CD4-positive, alpha-beta T cell treated with Interleukin-15 for 1 hour (primary cell): Measurements from ENCODE around the gene POM121.
"Not testable (repeated sequence)": the region's sequence is repeated elsewhere in the genome, so short reads cannot be mapped to it uniquely, and the experiment has no call there.

Experiments
- DNase-seq: peaks from one replicate; pipeline ENCODE4 v3.0.0-alpha.2; 2020

POM121 gene

DNA sequence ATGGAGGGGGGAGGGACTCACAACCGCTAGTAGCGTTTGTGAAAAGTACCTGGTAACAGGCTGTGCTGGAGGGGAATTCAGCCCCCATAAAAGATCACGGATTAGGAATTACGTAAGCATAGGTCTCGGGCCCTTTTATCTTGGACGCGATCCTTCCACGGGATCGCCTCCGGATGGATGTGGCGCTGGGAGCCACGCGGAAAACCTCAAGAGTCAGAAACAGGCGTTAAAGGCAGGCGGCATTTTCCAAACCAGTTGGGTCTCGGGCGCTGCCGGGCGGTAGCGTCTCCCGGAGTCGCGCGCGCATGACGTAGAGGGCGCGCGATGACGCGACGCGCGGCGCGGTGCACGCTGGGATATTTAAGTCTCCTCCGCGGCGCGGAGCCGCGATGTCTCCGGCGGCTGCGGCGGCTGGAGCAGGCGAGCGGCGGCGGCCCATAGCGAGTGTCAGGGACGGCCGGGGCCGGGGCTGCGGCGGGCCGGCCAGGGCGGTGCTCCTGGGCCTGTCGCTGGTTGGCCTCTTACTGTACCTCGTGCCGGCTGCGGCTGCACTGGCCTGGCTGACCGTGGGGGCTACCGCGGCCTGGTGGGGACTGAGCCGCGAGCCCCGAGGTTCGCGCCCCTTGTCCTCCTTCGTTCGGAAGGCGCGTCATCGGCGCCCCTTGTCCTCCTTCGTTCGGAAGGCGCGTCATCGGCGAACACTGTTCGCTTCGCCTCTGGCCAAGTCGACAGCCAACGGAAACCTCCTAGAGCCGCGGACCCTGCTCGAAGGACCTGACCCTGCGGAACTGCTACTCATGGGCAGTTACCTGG lies at the start of gene POM121:
Gene POM121 (plus strand): TSS at position 363 of the 813 bp plus-strand sequence. CDS start 27 bp downstream, at position 390.
- peak; percentile 85 for DNase-seq

DNA sequence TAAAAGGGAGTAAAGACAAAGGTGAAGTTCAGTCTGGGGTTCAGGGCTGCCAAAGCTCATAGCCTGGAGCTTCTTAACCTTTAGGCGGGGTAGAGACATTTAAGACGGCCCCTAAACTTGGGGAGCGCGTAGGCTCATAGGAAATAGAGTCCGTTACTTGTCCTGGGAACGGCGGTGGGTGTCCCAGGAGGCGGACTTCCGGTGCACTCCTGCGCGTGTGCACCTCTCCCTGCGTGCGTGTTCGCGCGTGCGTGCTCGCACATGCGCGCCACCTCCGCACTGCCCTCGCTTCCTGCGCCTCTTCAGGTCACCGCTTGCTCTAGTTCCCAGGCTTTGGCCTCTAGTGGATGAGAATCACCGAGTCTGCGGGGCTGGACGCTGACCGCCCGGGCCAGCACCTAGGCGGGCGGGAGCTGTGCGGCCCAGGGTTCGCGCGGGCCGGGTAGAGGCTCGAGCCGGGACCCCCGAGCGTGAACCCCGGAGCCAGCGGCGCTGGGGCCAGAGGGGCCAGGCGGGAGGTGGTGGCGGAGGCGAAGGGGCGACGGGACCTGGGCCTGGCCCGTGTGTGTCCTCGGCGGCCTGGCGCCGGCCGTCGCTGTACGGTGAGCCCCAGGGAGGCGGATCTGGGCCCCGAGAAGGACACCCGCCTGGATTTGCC lies 45.7 kb upstream of the POM121 start:
- DNase-seq: peak; percentile 82

DNA sequence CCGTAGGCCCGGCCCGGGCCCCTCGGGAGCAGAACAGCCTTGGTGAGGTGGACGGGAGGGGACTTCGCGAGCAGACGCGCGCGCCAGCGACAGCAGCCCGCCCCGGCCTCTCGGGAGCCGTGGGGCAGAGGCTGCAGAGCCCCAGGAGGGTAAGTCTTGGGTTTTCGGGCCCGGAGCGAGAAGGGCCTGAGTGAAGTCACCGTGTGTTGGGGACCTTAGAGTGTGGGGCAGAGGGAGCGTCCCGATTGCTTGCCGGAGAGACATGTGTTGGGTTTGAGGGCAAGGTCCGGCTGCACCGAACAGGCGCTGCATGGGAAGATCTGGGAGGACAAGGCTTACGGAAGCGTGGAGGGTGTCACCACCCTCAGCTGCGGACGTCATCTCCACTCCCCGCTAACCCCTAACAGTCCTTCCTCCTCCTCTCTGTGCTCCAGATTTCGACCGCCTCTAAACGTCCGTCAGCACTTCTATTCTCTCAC lies 45.1 kb upstream of the POM121 start:
- peak; percentile 58 for DNase-seq

DNA sequence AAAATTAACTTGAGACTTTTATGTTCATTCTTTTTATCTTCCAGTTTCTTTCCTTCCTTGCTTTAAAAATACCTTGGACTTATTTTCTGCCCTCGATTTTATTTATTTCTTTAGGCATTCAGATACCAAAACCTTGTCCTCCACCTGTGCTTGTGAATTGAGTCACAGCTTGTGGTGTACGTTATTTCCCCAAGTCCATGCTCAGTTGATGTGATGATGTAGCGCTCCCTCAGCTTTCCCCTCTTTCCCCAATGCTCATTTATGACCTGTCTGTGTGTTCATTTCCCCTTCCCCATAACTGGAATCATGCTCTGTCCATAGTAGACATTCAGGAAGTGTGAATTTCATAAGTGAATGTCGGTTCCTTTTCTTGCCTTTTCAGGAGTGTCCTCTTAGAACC lies 33.1 kb upstream of the POM121 start:
- DNase-seq: not testable (repeated sequence)

DNA sequence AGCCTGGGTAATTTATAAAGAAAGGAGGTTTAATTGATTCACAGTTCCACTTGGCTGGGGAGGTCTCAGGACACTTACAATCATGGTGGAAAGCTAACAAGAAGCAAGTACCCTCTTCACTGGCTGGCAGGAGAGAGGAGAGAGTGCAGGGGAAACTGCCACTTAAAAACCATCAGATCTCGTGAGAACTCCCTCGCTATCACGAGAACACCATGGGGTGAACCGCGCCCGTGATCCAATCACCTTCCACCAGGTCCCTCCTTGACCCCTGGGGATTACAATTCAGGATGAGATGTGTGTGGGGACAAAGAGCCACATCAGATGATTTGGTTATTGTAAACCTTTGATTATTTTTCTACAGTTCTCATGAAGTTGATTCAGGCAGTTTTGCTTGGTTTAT lies 20.2 kb upstream of the POM121 start:
- not testable (repeated sequence) for DNase-seq

DNA sequence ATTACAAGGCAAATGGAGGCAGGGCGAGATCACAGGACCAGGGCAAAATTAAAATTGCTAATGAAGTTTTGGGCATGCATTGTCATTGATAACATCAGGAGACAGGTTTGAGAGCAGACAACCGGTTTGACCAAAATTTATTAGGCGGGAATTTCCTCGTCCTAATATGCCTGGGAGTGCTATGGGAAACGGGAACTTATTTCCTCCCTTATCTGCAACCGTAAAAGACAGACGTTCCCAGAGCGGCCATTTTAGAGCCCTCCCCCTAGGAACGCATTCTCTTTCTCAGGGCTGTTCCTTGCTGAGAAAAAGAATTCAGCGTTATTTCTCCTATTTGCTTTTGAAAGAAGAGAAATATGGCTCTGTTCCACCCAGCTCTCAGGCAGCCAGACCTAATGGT lies 16.5 kb upstream of the POM121 start:
- DNase-seq: not testable (repeated sequence)

DNA sequence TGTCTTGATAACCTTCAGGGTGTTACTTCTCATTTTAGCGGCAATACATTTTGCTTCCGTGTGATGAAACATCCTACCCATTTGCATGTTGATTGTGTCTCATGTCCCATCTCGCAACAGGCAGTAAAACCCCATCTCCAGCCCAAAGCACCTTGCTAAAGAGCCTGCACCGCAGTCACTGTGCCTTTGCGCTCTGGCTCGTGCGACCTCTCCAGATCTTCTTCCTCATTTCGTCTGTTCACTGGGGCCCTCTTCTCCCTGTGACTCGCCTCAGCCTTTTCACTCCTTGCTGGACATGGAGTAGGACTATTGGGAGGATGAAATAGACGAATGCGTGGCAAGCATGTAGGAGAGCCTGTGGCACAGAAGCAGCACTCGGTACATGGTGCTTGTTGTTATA lies 13.5 kb upstream of the POM121 start:
- DNase-seq: peak; percentile 39

DNA sequence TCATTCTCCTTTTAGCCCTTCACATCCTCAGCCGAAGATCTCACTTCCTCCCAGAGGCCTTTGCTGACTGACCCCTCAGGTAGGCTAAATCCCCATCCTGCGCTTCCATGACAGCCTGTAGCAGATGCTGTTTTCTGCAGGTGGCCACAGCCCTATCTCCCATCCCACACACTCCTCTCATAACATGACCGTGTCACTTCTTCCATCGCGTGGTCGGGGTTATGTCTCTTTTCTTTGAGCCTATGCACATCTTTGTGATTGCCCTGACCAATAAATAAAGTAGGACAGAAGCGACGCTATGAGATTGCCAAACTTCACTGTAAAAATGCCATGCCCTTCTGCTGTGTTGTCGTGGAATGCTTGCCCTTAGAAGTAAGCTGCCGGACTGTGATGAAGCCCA lies 11.1 kb upstream of the POM121 start:
- not testable (repeated sequence) for DNase-seq

DNA sequence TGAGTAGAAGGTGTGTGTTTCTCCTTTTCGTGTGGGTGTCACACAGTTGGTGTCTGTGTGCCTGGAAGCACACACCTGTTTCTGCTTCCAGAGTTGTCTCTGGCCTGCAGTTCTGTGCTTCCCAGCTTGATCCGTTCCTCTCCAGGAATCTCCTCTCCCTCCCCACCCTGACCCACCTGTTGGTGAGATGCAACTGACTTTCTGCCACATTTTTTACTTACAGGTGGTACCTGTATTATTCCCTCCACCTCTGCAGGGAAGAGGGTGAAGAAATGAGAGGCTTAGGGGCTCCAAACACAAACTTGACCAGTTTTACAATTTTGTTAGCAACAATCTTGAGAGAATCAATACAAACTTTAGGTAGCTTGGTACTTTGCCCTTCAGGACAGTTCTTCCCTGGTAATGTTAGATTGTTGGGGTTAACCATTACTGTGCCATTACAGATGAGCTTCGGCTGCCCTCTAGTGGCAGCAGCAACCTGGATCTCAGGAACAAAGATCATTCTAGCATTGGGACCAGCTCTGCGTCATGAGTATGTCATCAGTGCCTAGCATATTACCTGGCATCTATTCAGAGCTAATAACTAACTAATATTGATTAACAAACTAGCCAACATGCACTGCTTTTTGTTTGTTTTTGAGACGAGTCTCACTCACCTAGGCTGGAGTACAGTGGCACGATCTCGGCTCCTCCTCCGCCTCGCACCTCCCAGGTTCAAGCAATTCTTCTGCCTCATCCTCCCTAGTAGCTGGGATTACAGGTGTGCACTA lies 10.0 kb upstream of the POM121 start:
- DNase-seq: peak; percentile 56

DNA sequence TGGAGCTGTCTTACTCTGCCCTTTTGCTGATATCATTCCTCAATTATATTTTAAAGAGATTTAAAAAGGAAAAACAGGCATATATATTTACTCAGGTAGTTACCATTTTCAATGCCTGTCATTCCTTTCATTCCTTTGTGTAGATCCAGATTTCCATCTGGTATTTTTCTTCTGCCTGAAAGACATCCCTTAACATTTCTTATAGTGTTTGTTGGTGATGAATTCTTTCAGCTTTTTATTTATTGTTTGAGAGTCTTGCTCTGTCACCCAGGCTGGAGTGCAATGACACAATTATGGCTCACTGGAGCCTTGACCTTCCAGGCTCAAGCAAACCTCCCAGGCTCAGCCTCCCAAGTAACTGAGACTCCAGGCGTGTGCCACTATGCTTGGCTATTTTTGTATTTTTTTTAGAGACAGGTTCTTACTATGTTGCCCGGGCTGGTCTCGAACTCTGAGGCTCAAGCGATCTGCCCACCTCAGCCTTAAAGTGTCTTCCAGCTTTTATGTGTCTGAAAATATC lies 5.6 kb upstream of the POM121 start:
- no peak for DNase-seq

DNA sequence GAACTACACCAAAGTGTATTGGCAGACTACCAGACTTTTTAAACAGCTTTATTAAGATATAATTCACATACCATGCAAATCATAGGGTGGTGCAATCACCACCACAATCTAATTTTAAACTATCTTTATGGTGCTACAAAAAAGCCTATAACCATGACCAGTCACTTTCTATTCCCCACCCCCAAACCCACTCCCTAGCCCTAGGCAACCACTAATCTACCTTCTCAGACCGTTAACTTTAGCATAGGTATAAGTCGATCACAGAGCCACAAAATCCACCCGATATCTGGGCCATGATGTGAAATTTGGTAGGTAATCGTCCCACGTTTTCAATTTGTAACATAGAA lies 536 bp upstream of the POM121 start:
- DNase-seq: no peak

DNA sequence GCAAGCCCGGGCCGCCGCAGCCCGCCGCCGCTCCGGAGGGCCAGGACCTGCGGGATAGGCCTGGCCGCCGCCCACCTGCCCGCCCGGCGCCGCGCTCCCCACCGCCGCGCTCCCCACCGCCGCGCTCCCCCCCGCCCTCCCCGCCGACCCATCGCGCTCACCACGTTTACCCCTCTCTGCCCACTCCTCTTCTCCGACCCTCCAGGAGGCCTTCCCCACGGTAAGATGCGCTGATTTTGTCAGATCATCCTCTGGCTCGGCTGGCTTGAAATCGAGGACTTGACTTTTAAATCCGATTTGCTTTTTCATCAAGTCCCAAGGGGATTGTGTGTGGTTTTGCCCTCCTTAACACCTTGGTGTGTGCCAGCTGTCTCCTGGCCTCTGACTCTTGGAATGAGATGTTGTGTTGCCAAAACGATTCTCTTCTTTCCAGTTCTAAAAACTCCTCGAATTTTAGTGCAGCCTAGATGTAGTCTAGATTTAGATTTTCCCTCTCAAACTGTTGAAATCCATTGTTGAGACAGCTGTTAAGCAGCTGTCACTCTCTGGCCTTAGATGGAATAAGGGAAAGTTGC lies 738 bp downstream of the POM121 start:
- DNase-seq: no peak

DNA sequence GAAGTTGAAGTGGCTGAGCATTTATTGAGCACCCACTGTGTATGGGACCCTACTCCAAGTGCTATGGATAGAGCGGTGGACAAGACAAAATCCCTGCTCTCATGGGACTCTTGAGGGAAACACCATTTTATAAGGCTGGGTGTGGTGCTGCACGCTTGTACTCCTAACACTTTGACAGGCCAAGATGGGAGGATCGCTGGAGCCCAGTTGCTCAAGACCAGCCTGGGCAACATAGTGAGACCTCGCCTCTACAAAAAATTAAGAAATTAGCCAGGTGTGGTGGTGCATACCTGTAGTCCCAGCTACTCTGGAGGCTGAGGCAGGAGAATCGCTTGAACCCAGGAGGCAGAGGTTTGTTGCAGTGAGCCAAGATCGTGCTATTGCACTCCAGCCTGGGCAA lies 2.9 kb downstream of the POM121 start:
- not testable (repeated sequence) for DNase-seq

DNA sequence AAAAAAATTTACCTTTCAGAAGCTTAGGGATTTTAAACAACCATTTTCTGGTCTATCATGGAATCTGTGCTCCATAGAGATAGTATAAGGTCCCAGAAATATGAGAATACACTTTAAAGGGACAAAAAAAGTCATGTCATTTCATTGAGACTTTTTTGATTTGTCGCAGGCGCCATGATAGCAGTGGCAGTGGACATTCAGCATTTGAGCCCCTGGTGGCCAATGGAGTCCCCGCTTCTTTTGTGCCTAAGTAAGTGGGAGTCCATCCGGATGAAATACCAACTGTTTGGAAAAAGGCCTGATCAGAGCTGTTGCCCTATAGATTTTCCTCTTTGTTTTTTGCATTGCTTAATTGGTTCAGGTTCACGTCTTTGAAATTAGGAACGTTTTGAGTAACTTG lies 3.3 kb downstream of the POM121 start:
- not testable (repeated sequence) for DNase-seq

DNA sequence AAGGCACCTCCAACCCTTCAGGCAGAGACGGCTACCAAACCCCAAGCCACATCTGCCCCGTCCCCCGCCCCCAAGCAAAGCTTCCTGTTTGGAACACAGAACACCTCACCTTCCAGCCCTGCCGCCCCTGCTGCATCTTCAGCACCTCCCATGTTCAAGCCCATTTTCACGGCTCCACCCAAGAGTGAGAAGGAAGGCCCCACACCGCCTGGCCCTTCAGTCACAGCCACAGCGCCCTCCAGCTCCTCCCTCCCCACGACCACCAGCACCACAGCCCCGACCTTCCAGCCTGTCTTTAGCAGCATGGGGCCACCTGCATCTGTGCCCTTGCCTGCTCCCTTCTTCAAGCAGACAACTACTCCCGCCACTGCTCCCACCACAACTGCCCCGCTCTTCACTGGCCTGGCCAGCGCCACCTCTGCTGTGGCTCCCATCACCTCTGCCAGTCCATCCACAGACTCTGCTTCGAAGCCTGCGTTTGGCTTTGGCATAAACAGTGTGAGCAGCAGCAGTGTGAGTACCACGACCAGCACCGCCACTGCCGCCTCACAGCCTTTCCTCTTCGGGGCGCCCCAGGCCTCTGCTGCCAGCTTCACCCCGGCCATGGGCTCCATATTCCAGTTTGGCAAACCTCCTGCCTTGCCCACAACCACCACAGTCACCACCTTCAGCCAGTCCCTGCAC lies 17.3 kb downstream of the POM121 start:
- peak; percentile 18 for DNase-seq

DNA sequence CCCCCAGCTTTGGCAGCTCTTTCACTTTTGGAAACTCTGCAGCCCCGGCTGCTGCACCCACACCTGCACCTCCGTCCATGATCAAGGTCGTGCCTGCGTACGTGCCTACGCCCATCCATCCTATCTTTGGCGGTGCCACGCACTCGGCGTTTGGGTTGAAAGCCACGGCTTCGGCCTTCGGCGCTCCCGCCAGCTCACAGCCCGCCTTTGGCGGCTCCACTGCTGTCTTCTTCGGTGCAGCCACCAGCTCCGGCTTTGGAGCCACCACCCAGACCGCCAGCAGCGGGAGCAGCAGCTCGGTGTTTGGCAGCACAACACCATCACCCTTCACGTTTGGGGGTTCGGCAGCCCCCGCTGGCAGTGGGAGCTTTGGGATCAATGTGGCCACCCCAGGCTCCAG lies 18.1 kb downstream of the POM121 start:
- not testable (repeated sequence) for DNase-seq

DNA sequence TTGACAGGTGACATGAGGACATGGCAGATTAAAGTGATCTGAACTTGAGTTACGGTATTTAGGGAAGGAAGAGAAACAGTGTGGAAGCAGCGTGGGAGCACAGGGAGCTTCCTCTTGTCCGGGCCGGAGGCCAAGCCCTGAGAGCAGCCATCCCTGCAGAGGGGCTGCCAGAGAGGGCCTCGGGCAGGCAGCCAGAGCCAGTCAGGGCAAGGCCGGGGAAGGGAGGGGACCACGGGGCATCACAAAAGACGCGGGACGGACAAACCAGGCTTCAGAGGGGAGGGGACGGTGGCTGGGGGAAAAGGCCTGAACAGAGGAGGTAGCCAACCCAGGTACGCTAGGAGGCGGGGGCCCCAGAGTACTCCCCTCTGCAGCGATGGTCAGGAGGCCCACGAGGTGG lies 20.0 kb downstream of the POM121 start:
- DNase-seq: not testable (repeated sequence)

DNA sequence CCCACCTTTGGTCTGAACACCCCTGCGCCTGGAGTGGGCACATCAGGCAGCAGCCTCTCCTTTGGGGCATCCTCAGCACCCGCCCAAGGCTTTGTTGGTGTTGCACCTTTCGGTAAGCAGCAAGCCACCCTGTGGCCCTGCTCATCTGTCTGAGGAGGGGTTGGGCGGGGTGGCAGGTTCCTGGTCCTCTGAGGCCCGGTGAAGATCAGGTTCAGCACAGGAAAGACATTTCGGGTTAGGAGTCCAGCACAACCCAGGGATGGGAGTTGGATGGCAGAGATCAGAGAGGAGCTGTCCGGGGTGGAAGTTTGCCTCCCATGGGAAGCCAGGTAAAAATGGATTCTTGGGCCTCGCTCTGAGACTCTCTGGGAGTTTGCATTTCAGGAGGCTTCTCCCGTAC lies 20.7 kb downstream of the POM121 start:
- DNase-seq: not testable (repeated sequence)

DNA sequence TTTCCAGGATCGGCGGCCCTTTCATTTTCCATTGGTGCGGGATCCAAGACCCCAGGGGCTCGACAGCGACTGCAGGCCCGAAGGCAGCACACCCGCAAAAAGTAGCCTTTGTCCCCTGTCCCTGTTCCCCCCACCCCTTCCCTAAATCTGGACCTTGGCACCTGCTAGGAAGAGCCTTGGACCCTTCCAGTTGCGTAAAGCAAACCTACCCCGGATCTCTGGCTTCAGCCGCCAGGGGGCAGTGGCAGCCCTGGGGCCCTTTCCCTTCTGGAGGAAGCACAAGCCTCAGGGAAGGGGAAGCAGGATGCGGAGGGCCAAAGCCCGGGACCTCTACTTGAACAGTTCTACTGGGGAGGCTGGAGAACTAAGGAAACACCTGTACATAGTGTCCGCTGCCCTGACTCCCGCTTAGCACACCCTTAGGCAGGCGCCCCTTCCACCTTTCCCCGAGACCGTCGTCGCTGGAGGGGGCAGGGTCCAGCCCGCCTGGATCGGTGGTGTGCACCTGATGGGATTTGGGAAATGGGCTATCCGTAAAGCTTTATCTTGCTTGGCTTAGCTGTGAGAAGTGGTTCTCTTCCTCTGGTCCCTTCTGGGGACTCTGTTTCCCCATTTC lies 21.3 kb downstream of the POM121 start:
- not testable (repeated sequence) for DNase-seq

DNA sequence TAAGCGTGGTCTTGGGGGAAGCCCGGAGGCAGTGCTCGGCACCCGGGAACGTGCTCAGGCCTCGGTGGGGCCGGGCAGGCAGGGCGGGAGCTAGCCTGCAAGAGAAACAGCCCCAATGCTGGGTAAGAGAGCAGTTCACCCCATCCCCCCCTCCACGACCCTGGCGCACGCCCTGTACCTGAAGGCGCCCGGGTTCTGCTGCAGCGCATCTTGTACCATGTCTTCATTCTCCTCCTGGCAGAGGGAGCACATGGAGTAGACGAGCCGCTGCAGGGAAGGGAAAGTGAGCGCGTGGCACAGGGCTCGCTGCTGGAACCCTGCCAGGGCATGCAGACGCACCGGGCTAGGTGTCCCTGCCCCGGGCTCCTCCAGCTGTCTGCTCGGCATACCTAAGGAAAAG lies 23.8 kb downstream of the POM121 start:
- DNase-seq: not testable (repeated sequence)

DNA sequence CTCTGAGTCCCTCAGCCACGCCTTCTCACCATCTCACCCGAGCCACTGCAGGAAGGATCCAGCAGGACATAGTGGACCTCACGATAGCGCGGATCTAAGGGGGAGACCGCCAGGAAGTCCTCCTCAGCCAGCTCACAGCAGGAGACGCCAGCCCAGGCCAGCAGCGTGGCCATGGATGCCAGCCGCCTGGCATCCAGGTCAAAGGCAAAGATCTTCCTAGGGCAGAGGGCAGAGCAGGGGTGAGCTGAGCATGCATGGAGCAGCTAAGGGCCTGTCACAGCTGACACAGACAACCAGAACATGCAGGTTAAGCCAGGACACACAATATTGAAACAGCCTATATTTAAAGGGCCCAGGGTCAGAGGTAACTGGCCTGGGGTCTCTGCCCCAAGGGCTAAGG lies 24.4 kb downstream of the POM121 start:
- not testable (repeated sequence) for DNase-seq

DNA sequence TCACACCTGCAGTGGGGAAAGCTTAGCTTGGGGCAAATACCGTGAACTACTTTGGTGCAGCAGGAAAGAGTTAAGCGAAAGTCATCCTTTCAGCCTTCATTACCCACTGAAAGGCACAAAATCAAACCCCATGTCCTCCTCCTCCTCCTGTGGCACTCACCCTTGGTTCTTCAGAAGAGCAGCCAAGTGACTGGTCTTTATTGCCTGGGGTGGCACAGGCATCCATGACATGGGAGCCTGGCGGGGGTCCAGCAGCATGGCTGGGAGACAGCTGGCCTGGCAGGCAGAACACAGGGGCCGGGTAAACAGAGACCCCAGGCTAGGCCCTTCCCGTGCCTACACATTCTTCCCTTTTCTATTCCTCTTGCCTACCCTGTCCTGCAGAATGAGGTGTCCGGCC lies 24.8 kb downstream of the POM121 start:
- not testable (repeated sequence) for DNase-seq
